HEK293T (cell line): ENCODE results near the gene DLG2.

ENCODE experiments used
- CTCF ChIA-PET: fragments of 350-600 bp; formaldehyde crosslinking; extraction: SDS; loops from one replicate; lab custom pipeline; 2021; ENCODE audit warnings: antibody characterized with exemption, inconsistent platforms; lab: Yijun Ruan, JAX
- POLR2A ChIA-PET: fragments of 350-600 bp; formaldehyde crosslinking; extraction: SDS; loops from one replicate; lab custom pipeline; 2020; ENCODE audit warnings: antibody characterized with exemption, inconsistent platforms; lab: Yijun Ruan, JAX
- DNase-seq: peaks from one replicate; pipeline ENCODE4 v3.0.0; 2012; ENCODE audit warnings: mixed read lengths; ENCODE audit errors: extremely low spot score
- ARNT ChIP-seq: fragments of 450-650 bp; IDR thresholded peaks from 2 replicates; pipeline ENCODE4 v1.6.1; 2017; ENCODE audit warnings: mild to moderate bottlenecking
- BHLHE40 ChIP-seq: fragments of 450-650 bp; IDR thresholded peaks from 2 replicates; pipeline ENCODE4 v1.6.1; 2016; ENCODE audit warnings: mild to moderate bottlenecking, moderate library complexity, borderline replicate concordance
- CTBP1 ChIP-seq: fragments of 450-650 bp; IDR thresholded peaks from 2 replicates; pipeline ENCODE4 v1.6.1; 2016; ENCODE audit warnings: borderline replicate concordance
- ELF4 ChIP-seq: fragments of 450-650 bp; IDR thresholded peaks from 2 replicates; pipeline ENCODE4 v1.6.1; 2017; ENCODE audit warnings: antibody characterized with exemption
- FOXA1 ChIP-seq: fragments of 450-650 bp; IDR thresholded peaks from 2 replicates; pipeline ENCODE4 v1.6.1; 2016; ENCODE audit warnings: mild to moderate bottlenecking
- FOXK2 ChIP-seq: fragments of 450-650 bp; IDR thresholded peaks from 2 replicates; pipeline ENCODE4 v1.6.1; 2016; ENCODE audit warnings: mild to moderate bottlenecking
- FOXM1 ChIP-seq: fragments of 450-650 bp; IDR thresholded peaks from 2 replicates; pipeline ENCODE4 v1.6.1; 2017; ENCODE audit warnings: mild to moderate bottlenecking, borderline replicate concordance
- HDGF ChIP-seq: fragments of 450-650 bp; IDR thresholded peaks from 2 replicates; pipeline ENCODE4 v1.6.1; 2017; ENCODE audit warnings: antibody characterized with exemption, borderline replicate concordance
- L3MBTL2 ChIP-seq: fragments of 450-650 bp; conservative IDR thresholded peaks from 2 replicates; pipeline ENCODE4 v1.6.1; 2016; ENCODE audit warnings: mild to moderate bottlenecking
- LEF1 ChIP-seq: fragments of 450-650 bp; IDR thresholded peaks from 2 replicates; pipeline ENCODE4 v1.6.1; 2017; ENCODE audit warnings: mild to moderate bottlenecking, borderline replicate concordance
- NFRKB ChIP-seq: fragments of 450-650 bp; IDR thresholded peaks from 2 replicates; pipeline ENCODE4 v1.6.1; 2016; ENCODE audit warnings: mild to moderate bottlenecking, moderate library complexity
- PKNOX1 ChIP-seq: fragments of 450-650 bp; IDR thresholded peaks from 2 replicates; pipeline ENCODE4 v1.6.1; 2016
- SP1 ChIP-seq: fragments of 450-650 bp; IDR thresholded peaks from 2 replicates; pipeline ENCODE4 v1.6.1; 2017
- SUZ12 ChIP-seq: fragments of 450-650 bp; IDR thresholded peaks from 2 replicates; pipeline ENCODE4 v1.6.1; 2016; ENCODE audit warnings: mild to moderate bottlenecking
- TARDBP ChIP-seq: fragments of 450-650 bp; IDR thresholded peaks from 2 replicates; pipeline ENCODE4 v1.6.1; 2016
- ZNF384 ChIP-seq: fragments of 450-650 bp; IDR thresholded peaks from 2 replicates; pipeline ENCODE4 v1.6.1; 2016

Gene DLG2

GRCh38 chr11:83692675-83693074, 1934.5 kb downstream of the DLG2 start:
- ChIA-PET CTCF (no interaction called here), POLR2A (no interaction called here)
- no peak for DNase-seq
- no peak for TF ChIP-seq NFRKB
- no peak for TF ChIP-seq LEF1
- no peak for TF ChIP-seq FOXA1
- TF ChIP-seq SP1 = no peak
- TF ChIP-seq ARNT = no peak
- TF ChIP-seq TARDBP = no peak
- no peak for TF ChIP-seq BHLHE40
- TF ChIP-seq HDGF = no peak

- ChIA-PET CTCF (no interaction called here), POLR2A (no interaction called here)
- DNase-seq = no peak
- TF ChIP-seq L3MBTL2 (no peak), ELF4 (no peak), FOXK2 (no peak), ZNF384 (no peak), LEF1 (no peak), BHLHE40 (no peak), FOXM1 (no peak), SUZ12 (no peak), CTBP1 (no peak), FOXA1 (no peak), HDGF (no peak), NFRKB (no peak), ARNT (no peak), TARDBP (no peak), PKNOX1 (no peak), SP1 (no peak)
Measured at GRCh38 chr11:83691451-83691950, 1935.6 kb downstream of the DLG2 start.

- TF ChIP-seq TARDBP (no peak), FOXA1 (no peak), ZNF384 (no peak)
- ChIA-PET POLR2A (no interaction called here), CTCF (no interaction called here)
- DNase-seq = no peak
Measured at GRCh38 chr11:83689144-83689780, 1937.9 kb downstream of the DLG2 start.

- ChIA-PET POLR2A (no interaction called here), CTCF (no interaction called here)
- no peak for DNase-seq
- no peak for TF ChIP-seq SP1
Measured at GRCh38 chr11:83687787-83688186, 1939.4 kb downstream of the DLG2 start.

GRCh38 chr11:83685730-83686129, 1941.4 kb downstream of the DLG2 start:
- no peak for TF ChIP-seq ARNT
- TF ChIP-seq SP1 = no peak
- no peak for TF ChIP-seq SUZ12
- no peak for TF ChIP-seq ELF4
- TF ChIP-seq FOXA1 = no peak
- no peak for TF ChIP-seq NFRKB
- no peak for TF ChIP-seq TARDBP
- TF ChIP-seq FOXM1 = no peak
- no peak for TF ChIP-seq LEF1
- no peak for TF ChIP-seq FOXK2
- no peak for TF ChIP-seq ZNF384
- TF ChIP-seq CTBP1 = no peak
- no peak for TF ChIP-seq L3MBTL2
- no peak for TF ChIP-seq HDGF
- ChIA-PET CTCF (no interaction called here), POLR2A (no interaction called here)
- DNase-seq = no peak

GRCh38 chr11:83684071-83684470, 1943.1 kb downstream of the DLG2 start:
- ChIA-PET POLR2A (no interaction called here), CTCF (no interaction called here)
- no peak for DNase-seq
- TF ChIP-seq ELF4 (no peak), HDGF (no peak), ZNF384 (no peak), FOXA1 (no peak), FOXM1 (no peak), PKNOX1 (no peak), L3MBTL2 (no peak), NFRKB (no peak), BHLHE40 (no peak), CTBP1 (no peak)

DNA sequence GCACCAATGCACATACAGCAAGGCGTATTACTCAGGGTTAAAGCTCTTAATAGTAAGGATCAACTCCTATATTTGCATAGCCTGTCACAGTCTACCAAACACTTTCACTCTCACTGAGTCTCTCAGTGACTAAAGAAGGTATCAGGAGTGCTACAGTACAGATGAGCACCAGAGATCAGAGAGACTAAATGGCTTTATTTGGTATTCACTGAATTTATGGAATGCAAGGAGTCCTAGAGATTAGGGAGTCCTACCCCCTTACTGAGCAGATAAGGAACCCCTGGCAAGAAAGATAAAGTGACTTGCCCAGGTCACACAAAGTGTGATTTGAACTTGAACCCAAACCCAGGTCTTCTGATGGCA, 1944.6 kb downstream of the DLG2 start:
- ChIA-PET POLR2A (no interaction called here), CTCF (interaction anchor here (1.3 kb wide), 1 partner anchor 49 kb away, joined by 3 read pairs; no protein-coding TSS in a partner anchor)
- no peak for DNase-seq
- TF ChIP-seq L3MBTL2 = no peak
- TF ChIP-seq CTBP1 = no peak
- TF ChIP-seq ARNT = no peak
- no peak for TF ChIP-seq SUZ12
- TF ChIP-seq LEF1 = no peak
